K562 (cell line): ENCODE measurements around the gene LMCD1. TPM values are rescaled to one million over a fixed set of nuclear protein-coding genes. Genes with fewer than 3 reads are reported as not detected.

Experiments
- ATAC-seq: fragments of 200-7000 bp; cut with Tn5 transposase; 3 replicates; pipeline ENCODE4 v1.9.1; 2020; ENCODE audit warnings: moderate library complexity
- BruUV-seq: library from RNA; stranded (reverse); fragments of 400-500 nt; replicated peaks from 2 replicates; lab custom pipeline; 2021; lab: Mats Ljungman, UMichigan
- CTCF ChIA-PET: fragments of 300-600 bp; formaldehyde crosslinking; extraction: SDS; loops from one replicate; lab custom pipeline; 2021; ENCODE audit warnings: low intra/inter-chr PET ratio; lab: Yijun Ruan, JAX
- POLR2A ChIA-PET: fragments of 300-600, 350-650 bp; sonication (Branson Sonifier 250); formaldehyde crosslinking; extraction: SDS; loops from one replicate; lab custom pipeline; 2021; ENCODE audit warnings: antibody characterized with exemption, inconsistent platforms; lab: Yijun Ruan, JAX
- DNase-seq, 4 experiments: peaks; one replicate each; pipeline versions ENCODE4 v3.0.0 to v3.0.0-alpha.2; 2011 to 2018; ENCODE audit warnings: low spot score in 3 of 4, mixed read lengths in 3 of 4; ENCODE audit errors: extremely low read depth in 1 of 4
- FAIRE-seq: peaks from 2 replicates; lab custom pipeline; 2011; peaks lifted over from hg19 to GRCh38; lab: Jason Lieb, UNC
- H2AFZ ChIP-seq: 2 replicates; pipeline ENCODE4 v1.6.0; 2011; ENCODE audit warnings: low read depth, low read length, control low read depth, inconsistent platforms
- H3K27ac ChIP-seq: fragments of 200-600 bp; 3 replicates; pipeline ENCODE4 v1.8.0; 2011; ENCODE audit warnings: low read depth, mild to moderate bottlenecking, control low read depth, inconsistent platforms, low read length, moderate library complexity, mixed read lengths; ENCODE audit errors: extremely low read depth
- H3K27me3 ChIP-seq, 2 experiments: fragments of 300-600 bp in 1 of 2; 2 replicates in 1 of 2; 3 replicates in 1 of 2; pipeline versions ENCODE4 v1.6.0 to v1.8.0; 2011; ENCODE audit warnings: inconsistent platforms in 2 of 2, low read length in 2 of 2, mild to moderate bottlenecking in 1 of 2, mixed read lengths in 1 of 2, moderate library complexity in 1 of 2; ENCODE audit not compliant: control insufficient read depth in 2 of 2, insufficient read depth in 2 of 2
- H3K36me3 ChIP-seq: fragments of 300-600 bp; 3 replicates; pipeline ENCODE4 v1.8.0; 2011; ENCODE audit warnings: mild to moderate bottlenecking, low read length, inconsistent platforms; ENCODE audit not compliant: control insufficient read depth, insufficient read depth
- H3K4me1 ChIP-seq, 2 experiments: fragments of 200-600 bp in 1 of 2; replicated peaks in 1 of 2; 2 replicates in 1 of 2; 3 replicates in 1 of 2; pipeline versions ENCODE4 v1.5.1 to v1.8.0; 2011; ENCODE audit warnings: inconsistent platforms in 2 of 2, low read length in 2 of 2, mild to moderate bottlenecking in 1 of 2, mixed read lengths in 1 of 2, moderate library complexity in 1 of 2; ENCODE audit not compliant: control insufficient read depth in 2 of 2, insufficient read depth in 2 of 2
- H3K4me2 ChIP-seq: 2 replicates; pipeline ENCODE4 v1.6.1; 2011; ENCODE audit warnings: low read length, control low read depth, inconsistent platforms, mixed read lengths; ENCODE audit not compliant: insufficient read depth
- H3K4me3 ChIP-seq: fragments of 200-600 bp; sonication (generic), shearing (Covaris generic); 2 replicates; pipeline ENCODE4 v1.5.1; 2016; ENCODE audit warnings: control low read depth, inconsistent platforms
- H3K79me2 ChIP-seq: fragments of 200-600 bp; 3 replicates; pipeline ENCODE4 v1.8.0; 2011; ENCODE audit warnings: low read length, inconsistent platforms; ENCODE audit not compliant: control insufficient read depth, insufficient read depth
- H3K9ac ChIP-seq, 2 experiments: 2 replicates each; pipeline versions ENCODE4 v1.6.0 to v1.6.1; 2011; ENCODE audit warnings: low read depth in 2 of 2, low read length in 2 of 2, control low read depth in 1 of 2, inconsistent platforms in 1 of 2, mild to moderate bottlenecking in 1 of 2, mixed read lengths in 1 of 2; ENCODE audit not compliant: insufficient read depth in 1 of 2
- H3K9me1 ChIP-seq: one replicate; pipeline ENCODE4 v1.6.0; 2011; ENCODE audit warnings: inconsistent platforms, mild to moderate bottlenecking, low read length, moderate library complexity; ENCODE audit not compliant: control insufficient read depth, insufficient read depth
- H3K9me3 ChIP-seq: replicated peaks from 2 replicates; pipeline ENCODE4 v1.5.1; 2011; ENCODE audit warnings: low read depth, low read length, inconsistent platforms; ENCODE audit not compliant: control insufficient read depth, insufficient read depth
- H4K20me1 ChIP-seq: replicated peaks from 2 replicates; pipeline ENCODE4 v1.6.1; 2011; ENCODE audit warnings: low read length, inconsistent platforms, mixed read lengths; ENCODE audit not compliant: control insufficient read depth, insufficient read depth
- CCNT2 ChIP-seq: IDR thresholded peaks from 2 replicates; pipeline ENCODE4 v1.6.1; 2011; ENCODE audit warnings: borderline replicate concordance, low read depth, mild to moderate bottlenecking, moderate library complexity, mixed read lengths, low read length; ENCODE audit not compliant: insufficient read length; ENCODE audit errors: extremely low read depth
- CLOCK ChIP-seq: fragments of 250-450 bp; sonication (Bioruptor Pico); IDR thresholded peaks from 2 replicates; pipeline ENCODE4 v1.4.0; 2020; ENCODE audit warnings: mild to moderate bottlenecking, moderate library complexity, borderline replicate concordance
- EHMT2 ChIP-seq: fragments of 450-650 bp; IDR thresholded peaks from 2 replicates; pipeline ENCODE4 v1.6.1; 2018; ENCODE audit warnings: antibody characterized with exemption
- GATAD2A ChIP-seq: fragments of 450-650 bp; IDR thresholded peaks from 2 replicates; pipeline ENCODE4 v1.6.1; 2017
- GTF2E2 ChIP-seq: fragments of 200-800 bp; sonication (Bioruptor generic); IDR thresholded peaks from 2 replicates; pipeline ENCODE4 v1.6.1; 2016; ENCODE audit warnings: missing genetic modification characterization, missing compliant biosample characterization
- MAX ChIP-seq: sonication (generic); formaldehyde crosslinking; IDR thresholded peaks from 2 replicates; pipeline ENCODE4 v1.9.0; 2022; ENCODE audit warnings: mild to moderate bottlenecking, missing genetic modification reagents
- MAZ ChIP-seq, 2 experiments: fragments of 450-650 bp in 1 of 2; sonication (generic) in 1 of 2; formaldehyde crosslinking; IDR thresholded peaks in 1 of 2; conservative IDR thresholded peaks in 1 of 2; 2 replicates each; pipeline versions ENCODE4 v1.4.0 to v1.5.0; 2020; ENCODE audit warnings: mild to moderate bottlenecking in 1 of 2, missing genetic modification reagents in 1 of 2
- MBD2 ChIP-seq: sonication (generic); IDR thresholded peaks from 2 replicates; pipeline ENCODE4 v1.6.1; 2016; ENCODE audit warnings: low read depth, borderline replicate concordance
- NONO ChIP-seq, 2 experiments: fragments of 200-400 bp in 1 of 2; fragments of 450-650 bp in 1 of 2; formaldehyde crosslinking in 1 of 2; IDR thresholded peaks; 2 replicates each; pipeline ENCODE4 v1.6.1; 2017; ENCODE audit warnings: low read depth in 2 of 2, mild to moderate bottlenecking in 2 of 2, moderate library complexity in 2 of 2, low read length in 1 of 2
- POLR2AphosphoS2 ChIP-seq: IDR thresholded peaks from 2 replicates; pipeline ENCODE4 v1.6.1; 2012; ENCODE audit warnings: low read length, improper control_type of control experiment
- RHOXF2B ChIP-seq: fragments of 250-450 bp; sonication (Bioruptor Pico); conservative IDR thresholded peaks from 2 replicates; pipeline ENCODE4 v1.5.1; 2021
- STAT5B ChIP-seq: fragments of 250-450 bp; sonication (Bioruptor Pico); IDR thresholded peaks from 2 replicates; pipeline ENCODE4 v1.8.0; 2021; ENCODE audit warnings: mild to moderate bottlenecking, inconsistent platforms
- ZHX1 ChIP-seq: fragments of 150-350 bp; conservative IDR thresholded peaks from 2 replicates; pipeline ENCODE4 v1.6.1; 2014; ENCODE audit warnings: low read length
- ZNF316 ChIP-seq: fragments of 450-650 bp; IDR thresholded peaks from 2 replicates; pipeline ENCODE4 v1.6.1; 2016
- ZNF41 ChIP-seq: fragments of 250-450 bp; sonication (Bioruptor Pico); conservative IDR thresholded peaks from 2 replicates; pipeline ENCODE4 v1.4.0; 2020; ENCODE audit warnings: mild to moderate bottlenecking
- ZNF586 ChIP-seq: fragments of 450-650 bp; formaldehyde crosslinking; conservative IDR thresholded peaks from 2 replicates; pipeline ENCODE4 v1.4.0; 2020; ENCODE audit warnings: mild to moderate bottlenecking, moderate library complexity
- ZNF644 ChIP-seq: fragments of 200-800 bp; sonication (Bioruptor generic); IDR thresholded peaks from 2 replicates; pipeline ENCODE4 v1.6.1; 2016; ENCODE audit warnings: low read depth, missing genetic modification characterization, missing compliant biosample characterization
- WGBS: fragments of 100-300 bp; shearing (Covaris generic); methylation state at CpG from one replicate; pipeline ENCODE4 v1.1.6; 2016; ENCODE audit warnings: low coverage, mixed read lengths; ENCODE audit not compliant: insufficient coverage; ENCODE audit errors: missing lambda C conversion rate; 5-methylcytosine and 5-hydroxymethylcytosine counted together
- in situ Hi-C: fragments of 300-500 bp; cut with MboI; formaldehyde crosslinking; loops from 4 replicates; pipeline ENCODE4 v1.15.0; 2018; ENCODE audit warnings: inconsistent platforms, mixed read lengths
- intact Hi-C: fragments of 100-400 bp; cut with micrococcal nuclease; formaldehyde crosslinking; loops from 2 replicates; pipeline ENCODE4 v1.14.2; 2022
- polyA plus RNA-seq, 8 experiments: library from polyadenylated mRNA; depleted of rRNA in 4 of 8; stranded (reverse) in 5 of 8; unstranded in 3 of 8; fragments of >200 nt; fragmentation: Nextera tagmentation in 2 of 8; fragmentation: Illumina TruSeq in 1 of 8; extraction: Ambion mirVana in 2 of 8; extraction: Trizol in 1 of 8; gene quantifications; 2 replicates each; pipeline versions ENCODE4 v1.2.1 to v1.2.3, GENCODE V29; 2011 to 2014; ENCODE audit warnings: inconsistent platforms in 1 of 8, missing spikeins in 1 of 8
- total RNA-seq, 7 experiments: library from RNA; depleted of rRNA in 6 of 7; stranded (reverse); fragments of >200 nt in 6 of 7; fragmentation: Illumina TruSeq in 2 of 7; extraction: Trizol in 2 of 7; gene quantifications; 2 replicates each; pipeline versions ENCODE4 v1.2.1 to v1.2.3, GENCODE V29; 2011 to 2021; ENCODE audit warnings: low replicate concordance in 1 of 7
- TF ChIP-seq, protein P1 (sequence below): sonication (generic); formaldehyde crosslinking; IDR thresholded peaks from 2 replicates; pipeline ENCODE4 v1.8.1; 2022; ENCODE audit warnings: missing genetic modification reagents

The LMCD1 gene
- total and polyA plus RNA-seq, 9 of the 15 experiments (the other 6 are each of a cell fraction or from before 2014, with no cell fraction given): 0.60 TPM; not detected in 8

DNA sequence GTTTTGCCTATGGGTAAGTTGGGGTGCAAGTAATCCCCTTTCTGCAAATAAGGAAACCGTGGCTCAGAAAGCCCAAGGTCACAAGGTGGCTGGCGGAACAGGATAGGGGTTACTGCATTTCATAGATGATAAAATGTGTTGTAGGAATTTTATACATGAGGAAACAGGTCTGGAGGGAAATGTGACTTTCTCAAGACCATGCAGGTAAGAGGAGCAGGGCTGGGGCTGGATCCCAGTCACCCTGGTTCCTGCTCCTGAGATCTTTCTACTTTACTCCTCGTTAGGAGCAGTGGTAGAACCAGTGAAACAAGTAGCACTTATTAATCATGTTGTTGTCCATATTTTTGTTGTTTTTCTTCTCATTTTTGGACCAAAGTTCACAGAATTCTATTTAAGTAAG lies 79.8 kb downstream of the LMCD1 start:
- no peak overlapping the region for H3K4me2 ChIP-seq
- POLR2A ChIA-PET: no interaction called here
- H3K9ac ChIP-seq: no peak overlapping the region
- intact Hi-C loops (no loop called here), in situ Hi-C loops (no loop called here)
- no peaks in the 10 kb centered on the region for H4K20me1 ChIP-seq
- no peaks in the 10 kb centered on the region for H3K9me1 ChIP-seq
- no peak overlapping the region for H3K27ac ChIP-seq
- FAIRE-seq (no peak), ATAC-seq (no peak), DNase-seq (no peak)
- 0% methylated on average over 3 of the region's 3 CpGs for whole genome bisulfite sequencing
- no peaks in the 10 kb centered on the region for H3K79me2 ChIP-seq
- H3K36me3 ChIP-seq: no peaks in the 10 kb centered on the region
- no peak overlapping the region for H3K4me3 ChIP-seq
- no TSS peak for BruUV-seq
- H3K27me3 ChIP-seq: peaks cover 0 to 6% of the 10 kb centered on the region in 2 experiments; a peak in 1 of 5 replicates
- CTCF ChIA-PET: no interaction called here
- no peak overlapping the region for H2AFZ ChIP-seq
- TF ChIP-seq ZHX1 (no peak), GATAD2A (no peak), STAT5B (CRISPR knock-in tag) (no peak), ZNF316 (no peak), EHMT2 (no peak), CLOCK (CRISPR knock-in tag) (no peak), POLR2AphosphoS2 (no peak), ZNF41 (CRISPR knock-in tag) (no peak), NONO (IDR thresholded peaks at IDR 0.05; ENCODE audit: low read depth in 2 of 2, low read length in 1 of 2) (no peak), ZNF586 (no peak), MAX (no peak), RHOXF2B (no peak), MBD2 (no peak), CCNT2 (no peak), GTF2E2 (tag) (no peak), MAZ (CRISPR knock-in tag; conservative IDR thresholded peaks at IDR 0.05 in 1 of 2, IDR thresholded peaks at IDR 0.05 in 1 of 2) (no peak), ZNF644 (tag) (no peak)
- TF ChIP-seq, protein P1, sequence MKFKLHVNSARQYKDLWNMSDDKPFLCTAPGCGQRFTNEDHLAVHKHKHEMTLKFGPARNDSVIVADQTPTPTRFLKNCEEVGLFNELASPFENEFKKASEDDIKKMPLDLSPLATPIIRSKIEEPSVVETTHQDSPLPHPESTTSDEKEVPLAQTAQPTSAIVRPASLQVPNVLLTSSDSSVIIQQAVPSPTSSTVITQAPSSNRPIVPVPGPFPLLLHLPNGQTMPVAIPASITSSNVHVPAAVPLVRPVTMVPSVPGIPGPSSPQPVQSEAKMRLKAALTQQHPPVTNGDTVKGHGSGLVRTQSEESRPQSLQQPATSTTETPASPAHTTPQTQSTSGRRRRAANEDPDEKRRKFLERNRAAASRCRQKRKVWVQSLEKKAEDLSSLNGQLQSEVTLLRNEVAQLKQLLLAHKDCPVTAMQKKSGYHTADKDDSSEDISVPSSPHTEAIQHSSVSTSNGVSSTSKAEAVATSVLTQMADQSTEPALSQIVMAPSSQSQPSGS (CRISPR knock-in tag): no peak
- no peaks in the 10 kb centered on the region for H3K4me1 ChIP-seq
- H3K9me3 ChIP-seq: no peaks in the 10 kb centered on the region
